HCT116 (cell line): ENCODE results near the gene SPINK5. TPM values are rescaled to one million over a fixed set of nuclear protein-coding genes. Genes with fewer than 3 reads are reported as not detected.

Experiments
- ATAC-seq: fragments of 200-7000 bp; cut with Tn5 transposase; 2 replicates; pipeline ENCODE4 v1.9.1; 2020; ENCODE audit warnings: mild to moderate bottlenecking, moderate library complexity
- BruUV-seq: library from RNA; stranded (reverse); fragments of 400-500 nt; replicated peaks from 2 replicates; lab custom pipeline; 2021; lab: Mats Ljungman, UMichigan
- CTCF ChIA-PET: fragments of 300-600 bp; sonication (Branson Sonifier 250); formaldehyde crosslinking; loops from one replicate; lab custom pipeline; 2021; ENCODE audit warnings: antibody characterized with exemption; lab: Charles Lee
- POLR2A ChIA-PET: fragments of 300-600, 350-600 bp; sonication (Branson Sonifier 250); formaldehyde crosslinking; loops from one replicate; lab custom pipeline; 2021; ENCODE audit warnings: antibody characterized with exemption; lab: Charles Lee
- RAD21 ChIA-PET, 2 experiments: fragments of 300-600 bp; sonication (Branson Sonifier 250); formaldehyde crosslinking; loops; one replicate each; lab custom pipeline; 2023; ENCODE audit warnings: low total read pairs in 2 of 2; ENCODE audit not compliant: uncharacterized antibody in 2 of 2, unreplicated experiment in 2 of 2, low non-redundant PET in 1 of 2; lab: Charles Lee
- DNase-seq: peaks from one replicate; pipeline ENCODE4 v3.0.0-alpha.2; 2010; ENCODE audit warnings: low read depth, low spot score
- H2AFZ ChIP-seq: fragments of 200-600 bp; shearing (Covaris generic), sonication (generic); 2 replicates; pipeline ENCODE4 v1.6.1; 2017; ENCODE audit warnings: low read depth, mixed run types, mixed read lengths, antibody characterized with exemption, low read length; ENCODE audit not compliant: poor library complexity, severe bottlenecking
- H3K27ac ChIP-seq: 2 replicates; pipeline ENCODE4 v1.5.1; 2012; ENCODE audit warnings: low read depth, low read length
- H3K27me3 ChIP-seq: fragments of 200-600 bp; sonication (generic); 2 replicates; pipeline ENCODE4 v1.6.1; 2016; ENCODE audit warnings: mixed run types, low read length, mixed read lengths; ENCODE audit not compliant: insufficient read depth
- H3K36me3 ChIP-seq, 2 experiments: fragments of 200-500 bp in 1 of 2; fragments of 200-600 bp in 1 of 2; sonication (Bioruptor generic) in 1 of 2; sonication (generic) in 1 of 2; 2 replicates each; pipeline versions ENCODE4 v1.5.1 to v1.6.1; 2014 to 2016; ENCODE audit warnings: low read length in 2 of 2, inconsistent platforms in 1 of 2, mixed read lengths in 1 of 2, mixed run types in 1 of 2; ENCODE audit not compliant: insufficient read depth in 2 of 2, control insufficient read depth in 1 of 2
- H3K4me1 ChIP-seq, 2 experiments: fragments of 200-600 bp in 1 of 2; sonication (generic) in 1 of 2; 2 replicates each; pipeline versions ENCODE4 v1.5.1 to v1.6.1; 2012 to 2017; ENCODE audit warnings: low read length in 2 of 2, inconsistent platforms in 1 of 2, mild to moderate bottlenecking in 1 of 2, mixed read lengths in 1 of 2, mixed run types in 1 of 2, moderate library complexity in 1 of 2; ENCODE audit not compliant: insufficient read depth in 2 of 2, control insufficient read depth in 1 of 2
- H3K4me2 ChIP-seq: fragments of 200-600 bp; sonication (generic); 2 replicates; pipeline ENCODE4 v1.6.1; 2017; ENCODE audit warnings: mixed run types, low read length, mixed read lengths
- H3K4me3 ChIP-seq, 2 experiments: fragments of 200-600 bp in 1 of 2; sonication (generic) in 1 of 2; replicated peaks in 1 of 2; 2 replicates each; pipeline ENCODE4 v1.5.1; 2011 to 2016; ENCODE audit warnings: low read length in 2 of 2, control low read depth in 1 of 2, low read depth in 1 of 2, mild to moderate bottlenecking in 1 of 2, mixed read lengths in 1 of 2, mixed run types in 1 of 2
- H3K79me2 ChIP-seq: fragments of 200-600 bp; sonication (generic); 2 replicates; pipeline ENCODE4 v1.6.1; 2017; ENCODE audit warnings: mild to moderate bottlenecking, mixed run types, low read length, moderate library complexity, mixed read lengths; ENCODE audit not compliant: insufficient read depth
- H3K9ac ChIP-seq: fragments of 200-600 bp; sonication (generic); 2 replicates; pipeline ENCODE4 v1.6.1; 2016; ENCODE audit warnings: low read length, mixed read lengths
- H3K9me2 ChIP-seq: fragments of 200-600 bp; sonication (generic), shearing (Covaris generic); 2 replicates; pipeline ENCODE4 v1.6.1; 2017; ENCODE audit warnings: mixed run types, mild to moderate bottlenecking, moderate library complexity; ENCODE audit not compliant: insufficient read depth
- H3K9me3 ChIP-seq, 2 experiments: fragments of 200-500 bp in 1 of 2; fragments of 200-600 bp in 1 of 2; sonication (Bioruptor generic) in 1 of 2; sonication (generic) in 1 of 2; 2 replicates each; pipeline ENCODE4 v1.6.1; 2014 to 2017; ENCODE audit warnings: low read length in 2 of 2, mixed read lengths in 2 of 2, inconsistent platforms in 1 of 2, low read depth in 1 of 2, mild to moderate bottlenecking in 1 of 2, mixed run types in 1 of 2, moderate library complexity in 1 of 2; ENCODE audit not compliant: control insufficient read depth in 1 of 2, insufficient read depth in 1 of 2
- H4K20me1 ChIP-seq: fragments of 200-600 bp; sonication (generic), shearing (Covaris generic); 2 replicates; pipeline ENCODE4 v1.6.1; 2017; ENCODE audit warnings: mixed run types, mild to moderate bottlenecking, moderate library complexity; ENCODE audit not compliant: insufficient read depth
- CBX3 ChIP-seq: IDR thresholded peaks from 2 replicates; pipeline ENCODE4 v1.6.1; 2012; ENCODE audit warnings: low read depth
- ELF1 ChIP-seq: IDR thresholded peaks from 2 replicates; pipeline ENCODE4 v1.6.1; 2012; ENCODE audit warnings: low read depth, borderline replicate concordance
- EZH2 ChIP-seq: fragments of 200-600 bp; sonication (generic); IDR thresholded peaks from 2 replicates; pipeline ENCODE4 v1.6.1; 2017; ENCODE audit warnings: antibody characterized with exemption, mixed run types
- EZH2phosphoT487 ChIP-seq: fragments of 200-600 bp; IDR thresholded peaks from 2 replicates; pipeline ENCODE4 v1.6.1; 2018; ENCODE audit warnings: antibody characterized with exemption, borderline replicate concordance
- FOSL1 ChIP-seq: IDR thresholded peaks from 2 replicates; pipeline ENCODE4 v1.6.1; 2012; ENCODE audit warnings: low read depth
- JUND ChIP-seq: IDR thresholded peaks from 2 replicates; pipeline ENCODE4 v1.6.1; 2012
- POLR2A ChIP-seq: IDR thresholded peaks from 2 replicates; pipeline ENCODE4 v1.7.0; 2011; ENCODE audit warnings: borderline replicate concordance; ENCODE audit not compliant: insufficient read depth, insufficient read length; ENCODE audit errors: extremely low read depth
- POLR2AphosphoS5 ChIP-seq: IDR thresholded peaks from 2 replicates; pipeline ENCODE4 v1.6.1; 2011; ENCODE audit warnings: mild to moderate bottlenecking, low read depth, low read length, moderate library complexity
- RAD21 ChIP-seq: IDR thresholded peaks from 2 replicates; pipeline ENCODE4 v1.6.1; 2012; ENCODE audit warnings: low read depth, mild to moderate bottlenecking
- SRF ChIP-seq: IDR thresholded peaks from 2 replicates; pipeline ENCODE4 v1.6.1; 2012; ENCODE audit warnings: low read depth
- TCF7L2 ChIP-seq: IDR thresholded peaks from 2 replicates; pipeline ENCODE4 v1.7.0; 2011; ENCODE audit warnings: borderline replicate concordance, inconsistent platforms; ENCODE audit not compliant: insufficient read depth, insufficient read length; ENCODE audit errors: extremely low read depth
- ZFX ChIP-seq: fragments of 450-650 bp; IDR thresholded peaks from 2 replicates; pipeline ENCODE4 v1.6.1; 2017
- intact Hi-C: fragments of 100-400 bp; cut with micrococcal nuclease; formaldehyde crosslinking; loops from 2 replicates; pipeline ENCODE4 v1.10.0; 2022
- total RNA-seq: library from RNA; stranded (reverse); gene quantifications from one replicate; pipeline ENCODE4 v1.2.1, GENCODE V29; 2021; ENCODE audit not compliant: unreplicated experiment
- TF ChIP-seq, protein P1 (sequence below): IDR thresholded peaks from 2 replicates; pipeline ENCODE4 v1.6.1; 2012
- TF ChIP-seq, protein P2 (sequence below): IDR thresholded peaks from 2 replicates; pipeline ENCODE4 v1.6.1; 2012; ENCODE audit warnings: low read depth

SPINK5 gene
- total RNA-seq, 1 experiment from 2014 or later, result not detected

DNA sequence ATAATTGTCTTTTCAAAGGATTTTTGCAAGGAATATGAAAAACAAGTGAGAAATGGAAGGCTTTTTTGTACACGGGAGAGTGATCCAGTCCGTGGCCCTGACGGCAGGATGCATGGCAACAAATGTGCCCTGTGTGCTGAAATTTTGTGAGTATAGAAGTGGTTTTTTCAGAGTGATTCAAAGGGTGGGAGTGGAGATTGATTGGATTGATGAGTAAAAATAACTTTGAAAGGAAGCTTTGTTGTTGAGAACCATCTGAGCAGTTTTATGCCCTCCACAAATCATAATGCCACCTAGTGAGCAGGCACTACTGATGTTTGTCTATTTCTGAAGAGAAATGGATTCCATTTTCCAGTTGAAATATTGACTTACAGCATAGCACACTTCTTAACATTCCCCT is 30.6 kb downstream of the SPINK5 start:
- TF ChIP-seq ELF1 (no peak), SRF (no peak), TCF7L2 (no peak), EZH2 (no peak), CBX3 (no peak), EZH2phosphoT487 (no peak), ZFX (no peak), RAD21 (no peak), FOSL1 (no peak), POLR2AphosphoS5 (no peak), POLR2A (no peak), JUND (no peak)
- TF ChIP-seq, protein P1, sequence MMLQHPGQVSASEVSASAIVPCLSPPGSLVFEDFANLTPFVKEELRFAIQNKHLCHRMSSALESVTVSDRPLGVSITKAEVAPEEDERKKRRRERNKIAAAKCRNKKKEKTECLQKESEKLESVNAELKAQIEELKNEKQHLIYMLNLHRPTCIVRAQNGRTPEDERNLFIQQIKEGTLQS, result no peak
- TF ChIP-seq, protein P2, sequence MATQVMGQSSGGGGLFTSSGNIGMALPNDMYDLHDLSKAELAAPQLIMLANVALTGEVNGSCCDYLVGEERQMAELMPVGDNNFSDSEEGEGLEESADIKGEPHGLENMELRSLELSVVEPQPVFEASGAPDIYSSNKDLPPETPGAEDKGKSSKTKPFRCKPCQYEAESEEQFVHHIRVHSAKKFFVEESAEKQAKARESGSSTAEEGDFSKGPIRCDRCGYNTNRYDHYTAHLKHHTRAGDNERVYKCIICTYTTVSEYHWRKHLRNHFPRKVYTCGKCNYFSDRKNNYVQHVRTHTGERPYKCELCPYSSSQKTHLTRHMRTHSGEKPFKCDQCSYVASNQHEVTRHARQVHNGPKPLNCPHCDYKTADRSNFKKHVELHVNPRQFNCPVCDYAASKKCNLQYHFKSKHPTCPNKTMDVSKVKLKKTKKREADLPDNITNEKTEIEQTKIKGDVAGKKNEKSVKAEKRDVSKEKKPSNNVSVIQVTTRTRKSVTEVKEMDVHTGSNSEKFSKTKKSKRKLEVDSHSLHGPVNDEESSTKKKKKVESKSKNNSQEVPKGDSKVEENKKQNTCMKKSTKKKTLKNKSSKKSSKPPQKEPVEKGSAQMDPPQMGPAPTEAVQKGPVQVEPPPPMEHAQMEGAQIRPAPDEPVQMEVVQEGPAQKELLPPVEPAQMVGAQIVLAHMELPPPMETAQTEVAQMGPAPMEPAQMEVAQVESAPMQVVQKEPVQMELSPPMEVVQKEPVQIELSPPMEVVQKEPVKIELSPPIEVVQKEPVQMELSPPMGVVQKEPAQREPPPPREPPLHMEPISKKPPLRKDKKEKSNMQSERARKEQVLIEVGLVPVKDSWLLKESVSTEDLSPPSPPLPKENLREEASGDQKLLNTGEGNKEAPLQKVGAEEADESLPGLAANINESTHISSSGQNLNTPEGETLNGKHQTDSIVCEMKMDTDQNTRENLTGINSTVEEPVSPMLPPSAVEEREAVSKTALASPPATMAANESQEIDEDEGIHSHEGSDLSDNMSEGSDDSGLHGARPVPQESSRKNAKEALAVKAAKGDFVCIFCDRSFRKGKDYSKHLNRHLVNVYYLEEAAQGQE, result no peak
- no peaks in the 10 kb centered on the region for H3K9me3 ChIP-seq
- ATAC-seq (no peak), DNase-seq (no peak)
- no peak overlapping the region for H3K4me3 ChIP-seq
- no peaks in the 10 kb centered on the region for H3K9me2 ChIP-seq
- no peak overlapping the region for H3K9ac ChIP-seq
- H3K4me2 ChIP-seq, result no peak overlapping the region
- H3K27ac ChIP-seq, result no peak overlapping the region
- intact Hi-C loops, result no loop called here
- ChIA-PET RAD21 (no interaction called here), CTCF (no interaction called here), POLR2A (no interaction called here)
- BruUV-seq, result no TSS peak
- H3K36me3 ChIP-seq, result no peaks in the 10 kb centered on the region
- H3K79me2 ChIP-seq, result no peaks in the 10 kb centered on the region
- peaks cover 22% of the 10 kb centered on the region for H3K27me3 ChIP-seq
- no peak overlapping the region for H2AFZ ChIP-seq
- H4K20me1 ChIP-seq, result no peaks in the 10 kb centered on the region
- H3K4me1 ChIP-seq, result no peaks in the 10 kb centered on the region
